ENCODE data around the gene ADGRD2.

ADGRD2 gene

DNA sequence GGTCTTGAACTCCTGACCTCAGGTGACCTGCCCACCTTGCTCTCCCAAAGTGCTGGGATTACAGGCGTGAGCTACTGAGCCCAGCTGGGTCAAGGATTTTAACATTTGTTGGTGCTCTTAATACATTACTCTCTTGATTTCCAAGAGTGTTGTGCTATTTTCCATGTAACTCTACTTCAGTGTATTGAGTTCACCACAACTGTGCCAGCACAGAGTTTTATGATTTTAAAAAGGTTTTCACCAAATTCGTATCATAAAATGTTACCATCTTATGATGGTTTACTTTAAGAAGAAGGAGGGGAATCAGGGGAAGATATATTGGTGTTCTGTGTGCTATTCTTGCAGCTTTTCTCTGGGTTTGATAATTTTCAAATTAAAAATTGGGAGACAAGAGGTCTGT lies 6.6 kb upstream of the ADGRD2 start:
- H3K9me3 ChIP-seq (ENCODE audit: control insufficient read depth, insufficient read depth, low read length), result no peaks in the 10 kb centered on the region
- no peak overlapping the region for H3K9ac ChIP-seq (ENCODE audit: low read depth, low read length)
- H3K4me1 ChIP-seq (ENCODE audit: insufficient read depth, low read length), result no peaks in the 10 kb centered on the region
- no peaks in the 10 kb centered on the region for H3K36me3 ChIP-seq (ENCODE audit: insufficient read depth, low read length)

DNA sequence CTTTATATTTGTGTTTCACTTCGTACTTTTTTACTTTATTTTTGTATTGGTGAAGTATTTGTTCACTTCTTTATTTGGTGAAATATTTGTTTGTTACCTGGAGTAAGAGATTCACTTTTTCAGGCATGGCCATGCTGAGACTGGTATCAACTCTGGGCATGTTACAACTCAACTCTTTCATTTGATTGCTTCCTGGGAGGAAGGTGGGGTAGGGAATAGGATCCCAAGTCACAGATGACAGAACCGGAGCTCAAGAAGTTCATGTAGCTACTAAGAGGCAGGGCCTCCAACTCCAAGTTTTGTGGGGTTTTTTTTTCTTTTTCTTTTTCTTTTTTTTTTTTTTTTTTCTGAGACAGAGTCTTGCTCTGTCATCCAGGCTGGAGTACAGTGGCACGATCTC lies 6.1 kb upstream of the ADGRD2 start:
- H3K9me3 ChIP-seq (ENCODE audit: control insufficient read depth, insufficient read depth, low read length), result no peaks in the 10 kb centered on the region
- no peaks in the 10 kb centered on the region for H3K4me1 ChIP-seq (ENCODE audit: insufficient read depth, low read length)
- no peak overlapping the region for H3K9ac ChIP-seq (ENCODE audit: low read depth, low read length)
- H3K36me3 ChIP-seq (ENCODE audit: insufficient read depth, low read length), result no peaks in the 10 kb centered on the region

DNA sequence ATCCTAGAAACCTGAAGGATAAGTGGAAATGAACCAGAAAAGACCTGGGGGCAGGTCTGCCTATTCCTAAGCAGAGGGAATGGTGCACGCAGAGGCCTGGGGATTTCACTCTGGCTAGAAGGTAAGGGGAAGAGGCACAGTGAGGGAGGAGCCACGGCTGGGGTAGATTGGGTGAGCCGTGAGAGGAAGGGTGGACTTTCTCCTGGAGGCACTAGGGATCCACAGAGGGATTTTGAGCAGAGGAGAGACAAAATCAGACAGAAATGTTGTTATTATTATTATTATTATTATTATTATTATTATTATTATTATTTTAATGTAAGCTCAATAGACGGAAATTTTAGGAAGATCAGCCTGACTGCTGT lies 3.0 kb upstream of the ADGRD2 start:
- H3K36me3 ChIP-seq (ENCODE audit: insufficient read depth, low read length), result no peaks in the 10 kb centered on the region
- H3K4me1 ChIP-seq (ENCODE audit: insufficient read depth, low read length), result peaks cover 9% of the 10 kb centered on the region; the same call in 1 of the 2 replicates
- no peaks in the 10 kb centered on the region for H3K9me3 ChIP-seq (ENCODE audit: control insufficient read depth, insufficient read depth, low read length)
- no peak overlapping the region for H3K9ac ChIP-seq (ENCODE audit: low read depth, low read length)

DNA sequence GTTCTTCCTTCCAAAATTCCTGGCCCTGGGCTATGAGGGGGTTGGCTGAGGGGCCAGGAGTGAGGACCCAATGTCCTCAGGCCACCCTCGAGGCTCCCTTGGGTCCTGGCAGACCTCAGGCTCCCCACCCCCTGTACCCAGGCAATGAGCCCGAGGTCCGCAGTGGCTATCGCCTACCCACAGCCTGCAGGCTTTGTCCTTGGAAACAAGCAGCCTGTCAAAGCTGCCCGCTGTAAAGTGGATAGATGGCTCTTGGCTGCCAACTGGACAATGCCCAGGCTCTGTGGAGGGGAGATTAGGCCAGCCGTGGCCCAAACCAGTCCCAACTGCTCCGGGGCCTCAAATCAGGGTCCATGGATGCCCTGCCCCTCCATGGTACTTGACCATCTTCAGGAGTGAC lies 2.2 kb upstream of the ADGRD2 start:
- Histone ChIP-seq H3K4me1 (ENCODE audit: insufficient read depth, low read length) (peaks cover 9% of the 10 kb centered on the region; the same call in 1 of the 2 replicates), H3K9ac (ENCODE audit: low read depth, low read length) (no peak overlapping the region), H3K36me3 (ENCODE audit: insufficient read depth, low read length) (no peaks in the 10 kb centered on the region), H3K9me3 (ENCODE audit: control insufficient read depth, insufficient read depth, low read length) (no peaks in the 10 kb centered on the region)

DNA sequence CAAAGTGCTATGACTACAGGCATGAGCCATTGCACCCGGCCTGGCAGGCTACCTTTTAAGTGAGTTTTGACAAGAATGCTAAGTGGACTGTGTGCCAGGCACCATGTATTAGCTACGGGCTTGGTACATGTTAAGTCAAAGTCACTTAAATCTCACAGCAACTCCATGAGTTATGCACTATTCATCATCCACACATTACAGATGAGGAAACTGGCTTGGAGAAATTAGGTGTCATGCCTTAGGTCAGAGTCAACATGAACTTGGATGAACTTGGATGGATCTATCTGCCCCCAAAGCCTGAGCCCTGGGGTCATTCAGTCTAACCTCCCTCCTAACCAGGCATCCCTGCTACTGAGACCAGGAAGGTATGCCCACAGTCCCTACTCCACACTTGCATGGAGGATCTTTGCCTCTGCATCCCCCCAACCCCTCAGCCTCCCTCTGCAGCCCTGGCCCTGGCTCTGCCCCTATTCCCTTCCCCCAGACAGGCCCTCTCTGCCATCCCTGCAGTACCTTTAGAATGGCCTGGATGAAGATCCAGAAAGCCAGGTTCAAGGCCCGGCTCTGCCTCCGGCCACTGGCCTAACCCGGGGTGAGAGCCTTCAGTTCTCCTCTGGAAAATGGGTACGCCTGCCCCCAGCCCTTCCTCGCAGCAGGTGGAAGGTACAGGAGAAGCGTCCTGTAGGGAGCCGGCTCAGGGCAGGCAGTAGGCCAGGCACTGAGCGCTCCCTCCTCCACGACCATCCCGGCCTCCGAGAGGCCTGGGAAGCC lies 685 bp upstream of the ADGRD2 start:
- Histone ChIP-seq H3K36me3 (ENCODE audit: insufficient read depth, low read length) (no peaks in the 10 kb centered on the region), H3K4me1 (ENCODE audit: insufficient read depth, low read length) (peaks cover 9% of the 10 kb centered on the region; the same call in 1 of the 2 replicates), H3K9ac (ENCODE audit: low read depth, low read length) (no peak overlapping the region), H3K9me3 (ENCODE audit: control insufficient read depth, insufficient read depth, low read length) (no peaks in the 10 kb centered on the region)

DNA sequence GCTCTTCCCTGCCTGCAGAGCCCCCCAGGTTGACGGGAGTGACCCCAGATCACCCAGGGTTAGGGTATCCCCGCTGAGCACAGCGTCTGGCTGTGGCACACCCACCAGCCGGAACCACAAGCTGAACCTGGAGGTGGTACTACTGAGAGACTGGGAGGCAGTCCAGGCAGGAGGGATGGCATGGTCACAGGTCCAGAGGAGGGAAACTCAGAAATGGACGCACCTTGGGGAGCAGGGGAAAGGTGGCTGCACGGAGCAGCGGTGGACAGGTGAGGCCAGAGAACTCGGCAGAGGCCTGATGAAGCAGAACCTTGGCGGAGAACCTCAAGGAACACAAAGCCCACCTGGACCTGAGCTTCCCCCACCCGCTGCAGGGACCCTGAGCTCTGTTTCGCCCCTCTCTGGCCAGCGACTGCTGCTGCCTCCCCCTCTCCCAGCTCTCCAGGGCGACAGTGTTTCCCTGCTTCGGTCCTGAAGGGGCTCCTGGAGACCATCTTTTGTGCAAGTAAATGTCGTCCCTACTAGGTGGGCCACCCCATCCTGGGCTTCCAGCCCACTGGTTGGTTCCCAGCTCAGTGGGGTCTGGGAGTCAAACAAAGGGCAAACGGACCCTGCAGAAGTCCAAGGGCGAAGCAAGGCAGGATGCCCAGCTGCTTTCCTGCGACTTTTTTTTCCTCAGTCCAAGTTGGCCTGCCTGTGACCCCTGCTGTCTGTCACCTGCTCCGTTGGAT lies 845 bp downstream of the ADGRD2 start:
- H3K36me3 ChIP-seq (ENCODE audit: insufficient read depth, low read length), result no peaks in the 10 kb centered on the region
- no peaks in the 10 kb centered on the region for H3K9me3 ChIP-seq (ENCODE audit: control insufficient read depth, insufficient read depth, low read length)
- H3K4me1 ChIP-seq (ENCODE audit: insufficient read depth, low read length), result peaks cover 9% of the 10 kb centered on the region; the same call in 1 of the 2 replicates
- H3K9ac ChIP-seq (ENCODE audit: low read depth, low read length), result peak overlapping the region; percentile 44; the same call in 1 of the 2 replicates

DNA sequence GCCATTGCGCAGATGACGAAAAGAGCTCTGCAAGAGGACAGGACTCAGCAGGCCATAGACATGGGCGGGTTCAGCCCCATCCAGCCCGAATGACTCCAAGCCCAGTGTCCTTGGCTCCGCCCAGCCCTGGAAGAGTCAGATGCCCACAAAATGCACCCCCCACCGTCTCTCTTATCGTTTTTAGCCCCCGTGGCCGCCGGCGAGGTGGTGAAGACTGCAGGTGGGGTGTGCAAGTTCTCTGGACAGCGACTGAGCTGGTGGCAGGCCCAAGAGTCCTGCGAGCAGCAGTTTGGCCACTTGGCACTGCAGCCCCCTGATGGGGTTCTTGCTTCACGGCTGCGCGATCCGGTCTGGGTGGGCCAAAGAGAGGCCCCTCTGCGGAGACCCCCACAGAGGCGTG lies 2.1 kb downstream of the ADGRD2 start:
- H3K9ac ChIP-seq (ENCODE audit: low read depth, low read length), result no peak overlapping the region
- H3K4me1 ChIP-seq (ENCODE audit: insufficient read depth, low read length), result peaks cover 15% of the 10 kb centered on the region
- no peaks in the 10 kb centered on the region for H3K36me3 ChIP-seq (ENCODE audit: insufficient read depth, low read length)
- H3K9me3 ChIP-seq (ENCODE audit: control insufficient read depth, insufficient read depth, low read length), result no peaks in the 10 kb centered on the region

DNA sequence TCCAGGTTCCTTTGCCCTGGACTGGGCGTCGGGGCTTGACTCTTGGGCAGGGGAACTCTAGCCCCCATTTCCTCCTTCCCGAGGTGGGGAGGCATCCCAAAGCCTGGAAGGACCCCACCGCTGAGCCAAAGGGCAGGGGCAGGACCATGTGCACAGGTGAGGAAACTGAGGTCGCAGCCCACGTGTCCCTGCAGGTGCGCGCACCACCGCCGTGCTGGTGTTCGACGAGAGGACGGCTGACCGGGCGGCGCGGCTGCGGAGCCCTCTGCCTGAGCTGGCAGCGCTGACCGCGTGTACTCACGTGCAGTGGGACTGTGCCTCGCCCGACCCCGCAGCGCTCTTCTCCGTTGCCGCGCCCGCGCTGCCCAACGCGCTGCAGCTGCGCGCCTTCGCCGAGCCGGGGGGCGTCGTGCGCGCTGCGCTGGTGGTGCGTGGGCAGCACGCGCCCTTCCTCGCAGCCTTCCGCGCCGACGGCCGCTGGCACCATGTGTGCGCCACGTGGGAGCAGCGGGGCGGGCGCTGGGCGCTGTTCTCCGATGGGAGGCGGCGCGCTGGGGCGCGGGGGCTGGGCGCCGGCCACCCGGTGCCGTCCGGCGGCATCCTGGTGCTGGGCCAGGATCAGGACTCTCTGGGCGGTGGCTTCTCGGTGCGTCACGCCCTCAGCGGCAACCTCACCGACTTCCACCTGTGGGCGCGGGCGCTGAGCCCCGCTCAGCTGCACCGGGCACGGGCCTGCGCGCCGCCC lies 2.8 kb downstream of the ADGRD2 start:
- no peaks in the 10 kb centered on the region for H3K9me3 ChIP-seq (ENCODE audit: control insufficient read depth, insufficient read depth, low read length)
- H3K4me1 ChIP-seq (ENCODE audit: insufficient read depth, low read length), result peaks cover 15% of the 10 kb centered on the region
- no peaks in the 10 kb centered on the region for H3K36me3 ChIP-seq (ENCODE audit: insufficient read depth, low read length)
- peak overlapping the region; percentile 44; the same call in 1 of the 2 replicates for H3K9ac ChIP-seq (ENCODE audit: low read depth, low read length)

DNA sequence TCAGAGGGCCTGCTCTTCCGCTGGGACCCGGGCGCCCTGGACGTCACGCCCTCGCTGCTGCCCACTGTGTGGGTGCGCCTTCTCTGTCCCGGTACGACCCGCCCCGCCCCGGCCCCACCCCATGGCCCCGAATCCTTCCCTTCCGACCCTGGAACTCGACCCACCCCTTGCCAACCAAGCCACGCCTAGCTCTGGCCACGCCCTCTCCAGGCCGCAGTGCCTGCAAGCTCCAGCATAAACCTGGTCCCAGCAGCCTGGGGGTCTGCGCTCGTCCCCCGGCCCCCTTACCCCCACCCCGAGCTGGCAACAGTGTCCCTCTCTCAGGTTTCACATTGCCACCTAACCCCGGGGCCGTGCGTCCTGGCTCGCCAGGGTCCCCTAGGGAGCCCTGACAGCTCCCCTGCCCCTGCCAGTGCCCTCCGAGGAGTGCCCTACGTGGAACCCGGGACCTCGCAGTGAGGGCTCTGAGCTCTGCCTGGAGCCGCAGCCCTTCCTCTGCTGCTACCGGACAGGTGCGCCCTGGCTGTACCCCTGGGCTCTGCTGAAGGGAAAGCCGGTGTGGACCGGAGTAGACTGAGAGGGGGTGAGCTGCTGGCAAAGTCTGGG lies 3.4 kb downstream of the ADGRD2 start:
- H3K9ac ChIP-seq (ENCODE audit: low read depth, low read length), result peak overlapping the region; percentile 44; the same call in 1 of the 2 replicates
- H3K36me3 ChIP-seq (ENCODE audit: insufficient read depth, low read length), result no peaks in the 10 kb centered on the region
- no peaks in the 10 kb centered on the region for H3K9me3 ChIP-seq (ENCODE audit: control insufficient read depth, insufficient read depth, low read length)
- peaks cover 15% of the 10 kb centered on the region for H3K4me1 ChIP-seq (ENCODE audit: insufficient read depth, low read length)

DNA sequence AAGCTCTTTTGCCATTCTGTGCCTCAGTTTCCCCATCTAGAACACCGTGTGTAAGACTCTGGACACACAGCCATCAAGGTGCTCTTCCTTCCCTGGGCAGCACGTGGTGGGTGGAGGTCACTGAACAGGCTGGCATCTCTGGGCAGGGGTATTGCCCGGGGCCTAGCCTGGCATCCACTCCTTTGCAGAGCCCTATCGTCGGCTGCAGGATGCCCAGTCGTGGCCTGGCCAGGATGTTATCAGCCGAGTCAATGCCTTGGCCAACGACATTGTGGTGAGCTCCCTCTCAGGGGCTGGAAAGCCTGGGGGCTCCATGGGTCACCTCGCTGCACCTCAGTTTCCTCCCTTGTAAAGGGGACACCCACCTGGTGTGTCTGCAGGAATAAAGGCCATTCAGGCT lies 4.0 kb downstream of the ADGRD2 start:
- Histone ChIP-seq H3K9me3 (ENCODE audit: control insufficient read depth, insufficient read depth, low read length) (no peaks in the 10 kb centered on the region), H3K4me1 (ENCODE audit: insufficient read depth, low read length) (peaks cover 15% of the 10 kb centered on the region), H3K36me3 (ENCODE audit: insufficient read depth, low read length) (no peaks in the 10 kb centered on the region), H3K9ac (ENCODE audit: low read depth, low read length) (no peak overlapping the region)

DNA sequence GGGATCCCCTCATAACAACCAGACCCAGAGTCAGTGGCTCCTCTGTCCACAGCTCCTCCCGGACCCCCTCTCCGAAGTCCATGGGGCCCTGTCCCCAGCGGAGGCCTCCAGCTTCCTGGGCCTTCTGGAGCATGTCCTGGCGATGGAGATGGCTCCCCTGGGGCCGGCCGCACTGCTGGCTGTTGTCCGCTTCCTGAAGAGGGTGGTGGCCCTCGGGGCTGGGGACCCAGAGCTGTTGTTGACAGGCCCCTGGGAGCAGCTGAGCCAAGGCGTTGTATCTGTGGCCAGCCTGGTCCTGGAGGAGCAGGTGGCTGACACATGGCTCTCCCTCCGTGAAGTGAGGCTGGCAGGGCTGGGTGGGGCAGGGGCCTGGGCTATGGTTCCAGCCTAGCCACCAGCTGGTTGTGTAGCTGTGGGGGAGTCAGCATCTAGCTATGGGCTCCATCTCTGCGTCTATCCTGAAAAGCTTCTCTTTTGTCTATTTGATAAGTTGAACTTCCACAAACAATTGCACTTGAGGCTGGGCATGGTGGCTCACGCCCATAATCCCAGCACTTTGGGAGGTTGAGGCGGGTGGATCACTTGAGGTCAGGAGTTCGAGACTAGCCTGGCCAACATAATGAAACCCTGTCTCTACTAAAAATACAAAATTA lies 4.7 kb downstream of the ADGRD2 start:
- no peaks in the 10 kb centered on the region for H3K9me3 ChIP-seq (ENCODE audit: control insufficient read depth, insufficient read depth, low read length)
- no peaks in the 10 kb centered on the region for H3K36me3 ChIP-seq (ENCODE audit: insufficient read depth, low read length)
- H3K4me1 ChIP-seq (ENCODE audit: insufficient read depth, low read length), result peaks cover 15% of the 10 kb centered on the region
- H3K9ac ChIP-seq (ENCODE audit: low read depth, low read length), result no peak overlapping the region

DNA sequence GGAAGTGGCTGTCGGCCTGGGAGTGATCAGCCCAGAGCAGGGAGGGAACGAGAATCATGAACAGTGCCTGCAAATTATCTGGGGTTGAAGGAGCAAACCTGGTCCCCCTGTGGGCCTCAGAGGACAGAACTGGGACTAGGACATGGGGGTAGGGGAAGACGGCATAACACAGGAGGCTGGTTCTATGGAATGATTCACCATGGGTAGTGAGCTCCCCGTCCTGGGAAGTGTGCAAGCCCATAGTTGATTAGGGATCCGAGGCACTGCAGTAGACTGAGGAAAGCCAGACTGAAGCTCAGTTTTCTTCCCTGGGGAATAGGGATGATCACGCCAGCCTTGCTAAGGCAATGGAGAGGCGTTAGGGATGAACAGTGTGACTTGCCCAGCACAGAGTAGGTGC lies 5.6 kb downstream of the ADGRD2 start:
- peaks cover 13% of the 10 kb centered on the region for H3K4me1 ChIP-seq (ENCODE audit: insufficient read depth, low read length)
- no peak overlapping the region for H3K9ac ChIP-seq (ENCODE audit: low read depth, low read length)
- peaks cover 1% of the 10 kb centered on the region; the same call in 1 of the 2 replicates for H3K9me3 ChIP-seq (ENCODE audit: control insufficient read depth, insufficient read depth, low read length)
- H3K36me3 ChIP-seq (ENCODE audit: insufficient read depth, low read length), result no peaks in the 10 kb centered on the region

DNA sequence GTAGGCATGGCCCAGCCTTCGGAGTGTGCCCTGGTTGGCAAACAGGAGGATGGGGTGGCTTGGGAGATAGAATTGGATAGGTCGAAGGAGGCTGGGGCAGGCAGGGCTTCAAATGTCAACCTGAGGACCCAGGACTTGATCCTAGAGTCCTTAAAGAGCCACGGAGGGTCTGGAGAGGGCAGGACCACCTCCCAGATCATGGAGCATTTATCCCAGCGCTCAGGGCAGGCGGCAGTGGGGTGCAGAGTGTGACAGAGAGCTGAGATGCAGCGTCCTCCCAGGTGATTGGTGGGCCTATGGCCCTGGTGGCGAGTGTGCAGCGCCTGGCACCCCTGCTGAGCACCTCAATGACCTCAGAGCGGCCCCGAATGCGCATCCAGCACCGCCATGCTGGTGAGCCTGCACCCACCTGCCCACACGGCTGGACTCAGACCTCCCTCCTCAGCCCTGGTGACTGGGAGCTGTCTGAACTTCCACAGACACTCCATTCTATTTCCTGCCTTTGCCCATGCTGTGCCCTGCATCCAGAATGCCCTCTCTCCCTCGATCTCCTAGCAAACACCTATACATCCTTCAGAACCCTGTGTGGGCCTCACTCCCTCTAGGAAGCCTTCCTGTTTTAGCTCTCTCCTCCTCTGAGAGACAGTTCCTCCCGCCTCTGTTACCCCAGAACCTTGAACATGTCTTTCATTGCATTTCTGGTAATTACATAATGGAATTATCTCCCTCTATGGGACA lies 6.3 kb downstream of the ADGRD2 start:
- Histone ChIP-seq H3K4me1 (ENCODE audit: insufficient read depth, low read length) (peaks cover 7% of the 10 kb centered on the region; the same call in 1 of the 2 replicates), H3K36me3 (ENCODE audit: insufficient read depth, low read length) (no peaks in the 10 kb centered on the region), H3K9ac (ENCODE audit: low read depth, low read length) (no peak overlapping the region), H3K9me3 (ENCODE audit: control insufficient read depth, insufficient read depth, low read length) (peaks cover 2% of the 10 kb centered on the region; the same call in 1 of the 2 replicates)

Measured in ES-I3 (cell line).